ENCODE data around the gene IQCM.
"Not testable (repeated sequence)": the region's sequence is repeated elsewhere in the genome, so short reads cannot be mapped to it uniquely, and the experiment has no call there.

The IQCM gene

DNA sequence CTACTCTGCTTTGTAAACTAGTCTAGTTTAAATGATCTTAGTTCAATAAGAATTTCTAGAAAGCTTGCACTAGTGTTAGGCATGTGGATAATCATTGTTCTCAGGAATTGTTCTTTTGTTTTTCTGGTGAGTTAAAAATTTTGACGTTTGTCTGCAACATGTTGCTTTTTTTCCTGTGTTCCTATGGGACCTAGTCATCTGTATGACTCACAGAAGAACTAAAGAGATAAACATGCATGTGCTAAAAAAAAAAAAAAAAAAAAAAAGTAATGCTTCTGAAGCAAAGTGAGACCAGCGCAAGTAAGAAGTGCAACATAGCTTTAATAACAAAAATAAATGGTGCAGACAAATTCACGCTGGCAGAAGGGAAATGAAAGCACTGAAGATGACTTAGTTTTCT lies 471.2 kb downstream of the IQCM start:
- no peak for DNase-seq (ENCODE audit: extremely low read depth, low read depth)
- TF ChIP-seq CTCF (IDR thresholded peaks at IDR 0.05; ENCODE audit: low read depth, low read length), result no peak

DNA sequence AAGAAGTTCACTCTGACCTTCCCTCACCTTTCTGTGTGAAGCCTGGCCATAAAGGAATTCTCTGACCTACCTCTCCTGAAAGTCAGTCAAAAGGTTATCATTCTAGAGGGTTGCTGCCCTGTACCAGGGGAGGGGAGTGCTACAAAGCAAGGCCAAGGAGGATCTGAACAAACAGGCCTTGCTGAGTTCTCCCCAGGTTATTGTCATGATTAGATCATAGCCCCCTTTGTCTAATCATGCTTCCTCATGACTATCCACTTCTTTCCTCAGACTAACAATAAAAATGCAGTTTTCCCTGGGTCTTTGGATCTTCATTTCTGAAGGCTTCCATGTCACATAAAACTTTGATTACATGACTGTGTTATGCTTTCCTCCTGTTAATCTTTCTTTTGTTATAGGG lies 472.0 kb downstream of the IQCM start:
- no peak for DNase-seq (ENCODE audit: extremely low read depth, low read depth)
- no peak for TF ChIP-seq CTCF (IDR thresholded peaks at IDR 0.05; ENCODE audit: low read depth, low read length)

GRCh38 chr4:149341117-149341516 lies 474.5 kb downstream of the IQCM start:
- not testable (repeated sequence) for DNase-seq (ENCODE audit: extremely low read depth, low read depth)

DNA sequence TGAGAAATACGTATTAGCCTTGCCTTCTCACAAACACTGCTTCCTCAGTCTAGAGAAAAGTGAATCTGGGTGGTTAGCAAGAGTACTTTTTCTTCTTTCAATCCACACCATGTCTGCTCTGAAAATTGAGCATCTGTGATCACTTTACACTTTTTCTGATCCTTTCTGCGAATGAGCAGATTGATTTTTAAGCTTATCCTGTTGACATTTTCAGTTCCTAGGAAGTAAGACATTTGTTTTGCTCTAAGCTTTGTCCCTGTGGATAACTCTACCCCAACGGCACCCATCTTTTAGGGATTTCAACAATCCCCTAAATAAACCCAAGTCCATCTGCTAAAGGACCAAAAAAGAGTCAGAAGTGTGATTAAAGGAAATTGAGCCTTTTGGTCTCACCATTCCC lies 487.5 kb downstream of the IQCM start:
- TF ChIP-seq CTCF (IDR thresholded peaks at IDR 0.05; ENCODE audit: low read depth, low read length), result no peak
- DNase-seq (ENCODE audit: extremely low read depth, low read depth), result no peak

DNA sequence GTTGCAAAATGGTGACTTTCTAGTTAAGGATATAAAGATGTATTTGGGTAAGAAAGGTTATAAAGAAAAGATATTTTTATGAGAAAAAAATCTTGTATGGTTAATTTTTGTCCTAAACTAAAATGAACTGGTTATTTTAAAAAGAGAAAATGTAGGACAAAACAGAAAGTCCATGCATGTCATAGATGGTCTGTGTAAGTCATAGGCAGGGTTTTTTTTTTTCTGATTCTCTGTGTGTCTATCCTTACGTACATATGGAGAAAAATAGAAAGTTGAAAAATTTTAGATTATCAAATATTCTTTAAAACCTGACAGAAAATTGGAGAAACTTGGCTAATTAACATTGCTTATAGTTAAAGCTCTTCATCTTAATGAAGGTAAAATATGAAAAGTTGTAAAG lies 493.4 kb downstream of the IQCM start:
- no peak for DNase-seq (ENCODE audit: extremely low read depth, low read depth)
- no peak for TF ChIP-seq CTCF (IDR thresholded peaks at IDR 0.05; ENCODE audit: low read depth, low read length)

GRCh38 chr4:149321438-149321837 lies 494.2 kb downstream of the IQCM start:
- no peak for TF ChIP-seq CTCF (IDR thresholded peaks at IDR 0.05; ENCODE audit: low read depth, low read length)
- DNase-seq (ENCODE audit: extremely low read depth, low read depth), result no peak

GRCh38 chr4:149311076-149311475 lies 504.6 kb downstream of the IQCM start:
- no peak for DNase-seq (ENCODE audit: extremely low read depth, low read depth)
- no peak for TF ChIP-seq CTCF (IDR thresholded peaks at IDR 0.05; ENCODE audit: low read depth, low read length)

DNA sequence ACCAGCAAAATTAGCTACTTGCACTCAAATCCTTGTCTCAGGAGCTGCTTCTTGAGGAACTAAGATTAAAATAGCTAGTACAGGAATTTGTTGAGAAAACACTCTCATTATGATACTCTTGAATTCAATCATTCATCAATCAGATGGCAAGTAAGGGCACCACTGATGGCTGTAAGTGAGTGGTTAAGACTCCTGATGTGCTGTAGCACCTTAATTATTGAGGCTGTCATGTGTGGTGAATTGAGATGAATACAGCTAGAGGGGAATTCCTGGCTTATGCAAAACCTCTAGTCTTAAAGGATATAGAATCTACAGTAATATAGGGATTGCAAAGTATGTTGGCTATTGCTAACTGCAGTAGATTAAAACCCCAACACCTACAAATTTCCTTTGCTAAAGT lies 509.1 kb downstream of the IQCM start:
- no peak for TF ChIP-seq CTCF (IDR thresholded peaks at IDR 0.05; ENCODE audit: low read depth, low read length)

More for the DNA sequence above, 509.1 kb downstream of the IQCM start:
- no peak for DNase-seq (ENCODE audit: extremely low read depth, low read depth)

Measured in AG09319 (cell line).